Activated naive CD8-positive, alpha-beta T cell (primary cell): ENCODE measurements around the gene SSU72.
"Not testable (repeated sequence)": the region's sequence is repeated elsewhere in the genome, so short reads cannot be mapped to it uniquely, and the experiment has no call there.

Experiments
- H3K27ac Mint-ChIP-seq: one replicate; pipeline ENCODE4 v1.8.0; 2021; ENCODE audit warnings: mixed read lengths
- H3K27me3 Mint-ChIP-seq: one replicate; pipeline ENCODE4 v1.8.0; 2021; ENCODE audit warnings: mixed read lengths
- H3K36me3 Mint-ChIP-seq: one replicate; pipeline ENCODE4 v1.8.0; 2021; ENCODE audit warnings: mixed read lengths
- H3K4me1 Mint-ChIP-seq: one replicate; pipeline ENCODE4 v1.8.0; 2021; ENCODE audit warnings: low read depth, mixed read lengths
- H3K4me3 Mint-ChIP-seq: one replicate; pipeline ENCODE4 v1.8.0; 2021; ENCODE audit warnings: mild to moderate bottlenecking, mixed read lengths
- H3K9me3 Mint-ChIP-seq: one replicate; pipeline ENCODE4 v1.8.0; 2021; ENCODE audit warnings: low read depth, mixed read lengths

SSU72 gene

DNA sequence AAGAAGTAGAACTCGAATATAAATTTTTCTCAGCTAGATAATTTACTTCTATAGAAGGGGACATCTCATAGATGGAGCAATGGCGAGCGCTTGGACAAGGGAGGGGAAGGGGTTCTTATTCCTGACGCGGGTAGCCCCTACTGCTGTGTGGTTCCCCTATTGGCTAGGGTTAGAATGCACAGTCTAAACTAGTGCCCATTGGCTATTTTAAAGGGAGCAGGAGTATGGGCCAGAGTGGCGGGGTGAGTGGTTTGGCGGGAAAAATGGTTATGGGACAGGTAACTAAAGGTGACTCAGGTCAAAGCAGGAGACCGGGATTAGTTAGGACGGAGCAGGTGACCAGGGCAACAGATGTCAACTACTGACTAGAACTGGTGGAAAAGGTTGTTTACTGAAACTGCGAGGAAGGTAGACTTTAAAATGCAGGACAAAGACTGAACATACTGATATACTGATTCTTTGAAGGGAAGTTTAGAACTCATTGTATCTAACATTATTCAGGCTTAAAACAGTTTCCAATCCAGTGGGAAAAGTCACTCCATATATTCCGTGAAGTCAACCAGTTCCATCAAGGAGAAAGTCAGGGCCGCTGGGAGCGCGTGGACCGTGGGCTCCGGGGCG is 63.6 kb downstream of the SSU72 start:
- no peaks in the 10 kb centered on the region for H3K36me3 Mint-ChIP-seq
- no peaks in the 10 kb centered on the region for H3K9me3 Mint-ChIP-seq
- no peaks in the 10 kb centered on the region for H3K27me3 Mint-ChIP-seq
- peak overlapping the region; percentile 95 for H3K4me3 Mint-ChIP-seq
- H3K4me1 Mint-ChIP-seq: peaks cover 11% of the 10 kb centered on the region
- H3K27ac Mint-ChIP-seq: peak overlapping the region; percentile 87

DNA sequence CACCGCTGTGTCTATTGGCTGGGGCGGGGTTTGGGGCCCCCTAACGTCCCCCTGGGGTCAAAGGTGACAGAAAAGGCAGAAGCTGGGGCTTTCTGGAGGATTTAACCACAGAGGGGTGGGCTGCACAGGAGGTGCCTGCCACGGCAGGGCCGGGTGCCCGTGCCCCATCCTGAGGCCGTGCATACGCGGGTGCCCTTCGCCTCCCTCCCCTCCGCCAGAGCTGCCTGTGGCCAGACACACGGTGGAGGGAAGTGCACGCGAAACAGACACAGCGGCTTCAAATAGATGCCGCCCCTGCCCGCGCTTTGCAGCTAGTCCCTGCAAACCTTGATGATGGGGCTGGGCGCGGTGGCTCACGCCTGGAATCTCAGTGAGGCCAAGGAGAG is 65.2 kb downstream of the SSU72 start:
- H3K27me3 Mint-ChIP-seq, H3K9me3 Mint-ChIP-seq, H3K36me3 Mint-ChIP-seq, H3K27ac Mint-ChIP-seq, H3K4me3 Mint-ChIP-seq: not testable (repeated sequence)
- H3K4me1 Mint-ChIP-seq: peaks cover 20% of the 10 kb centered on the region

DNA sequence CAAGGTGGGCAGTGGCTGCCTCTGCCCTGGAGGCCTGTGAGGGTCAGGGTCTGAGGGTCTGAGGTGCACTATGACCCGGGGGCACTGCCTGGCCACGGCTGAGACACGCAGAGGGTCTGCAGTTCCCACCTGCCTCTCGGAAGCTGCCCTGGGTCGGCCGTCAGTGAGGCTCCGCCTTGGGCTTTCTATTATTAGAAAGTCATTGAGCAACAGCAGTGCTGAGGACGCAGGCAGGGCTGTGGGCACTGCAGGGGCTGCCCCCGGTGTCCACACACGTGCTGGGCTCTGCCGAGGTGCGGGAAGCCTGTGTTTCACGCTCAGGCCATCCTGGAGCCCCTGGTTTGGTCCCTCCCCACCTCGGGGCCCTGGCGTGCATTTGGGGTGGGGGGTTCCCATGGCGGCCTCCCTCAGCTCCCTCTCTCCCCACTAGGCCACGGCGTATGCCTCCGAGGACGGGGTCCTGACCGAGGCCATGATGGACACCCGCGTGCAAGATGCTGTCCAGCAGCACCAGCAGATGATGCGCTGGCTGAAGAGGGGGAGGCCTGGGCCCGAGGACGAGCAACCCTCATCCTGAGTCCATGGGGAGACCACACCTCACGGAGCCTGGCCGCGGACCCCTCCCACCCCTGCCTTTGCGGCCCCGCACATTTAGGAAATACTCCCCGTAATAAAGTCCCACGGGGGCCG is 65.7 kb downstream of the SSU72 start:
- H3K36me3 Mint-ChIP-seq, H3K9me3 Mint-ChIP-seq, H3K4me3 Mint-ChIP-seq, H3K27ac Mint-ChIP-seq, H3K27me3 Mint-ChIP-seq: not testable (repeated sequence)
- H3K4me1 Mint-ChIP-seq: peaks cover 20% of the 10 kb centered on the region

DNA sequence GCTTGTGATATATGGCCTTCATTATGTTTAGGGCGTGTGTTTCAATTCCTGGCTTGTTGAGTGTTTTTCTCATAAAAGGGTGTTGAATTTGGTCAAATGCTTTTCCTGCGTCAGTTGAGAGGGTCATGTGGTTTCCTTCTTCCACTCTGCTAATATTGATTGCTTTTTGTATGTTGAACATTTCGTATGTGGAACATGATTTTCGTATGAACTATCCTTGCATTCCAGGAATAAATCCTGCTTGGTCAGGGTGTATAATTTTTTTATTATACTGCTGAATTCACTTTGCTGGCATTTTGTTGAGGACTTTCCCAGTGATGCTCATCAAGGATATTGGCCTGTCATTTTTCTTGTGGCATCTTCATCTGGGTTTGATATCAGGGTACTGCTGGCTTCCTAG is 67.4 kb downstream of the SSU72 start:
- Mint-ChIP-seq H3K4me1 (peaks cover 18% of the 10 kb centered on the region), H3K27ac (no peak overlapping the region), H3K9me3 (no peaks in the 10 kb centered on the region), H3K27me3 (no peaks in the 10 kb centered on the region), H3K36me3 (no peaks in the 10 kb centered on the region), H3K4me3 (no peak overlapping the region)

DNA sequence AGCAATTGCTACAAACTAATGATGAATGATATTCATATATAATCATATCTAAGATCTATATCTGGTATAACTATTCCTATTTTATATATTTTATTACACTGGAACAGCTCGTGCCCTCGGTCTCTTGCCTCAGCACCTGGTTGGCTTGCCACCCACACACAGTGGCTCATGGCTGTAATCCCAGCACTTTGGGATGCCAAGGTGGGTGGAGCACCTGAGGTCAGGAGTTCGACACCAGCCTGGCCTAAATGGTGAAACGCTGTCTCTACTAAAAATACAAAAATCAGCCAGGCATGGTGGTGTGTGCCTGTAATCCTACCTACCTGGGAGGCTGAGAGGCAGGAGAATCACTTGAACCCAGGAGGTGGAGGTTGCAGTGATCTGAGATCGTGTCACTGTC is 68.9 kb downstream of the SSU72 start:
- not testable (repeated sequence) for H3K27me3 Mint-ChIP-seq, H3K9me3 Mint-ChIP-seq, H3K36me3 Mint-ChIP-seq
- Mint-ChIP-seq H3K27ac (peak overlapping the region; percentile 46), H3K4me3 (peak overlapping the region; percentile 84), H3K4me1 (peaks cover 13% of the 10 kb centered on the region)

DNA sequence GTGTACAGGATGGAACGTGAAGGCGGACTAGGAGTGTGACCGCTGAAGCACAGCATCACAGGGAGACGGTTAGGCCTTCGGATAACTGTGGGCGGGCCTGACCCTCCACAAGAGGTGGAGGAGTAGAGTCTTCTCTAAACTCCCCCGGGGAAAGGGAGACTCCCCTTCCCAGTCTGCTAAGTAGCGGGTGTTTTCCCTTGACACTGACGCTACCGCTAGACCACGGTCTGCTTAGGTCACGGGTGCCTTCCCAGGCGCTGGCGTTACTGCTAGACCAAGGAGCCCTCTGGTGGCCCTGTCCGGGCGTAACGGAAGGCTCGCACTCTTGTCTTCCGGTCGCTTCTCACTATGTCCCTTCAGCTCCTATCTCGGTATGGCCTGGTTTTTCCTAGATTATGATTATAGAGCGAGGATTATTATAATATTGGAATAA is 69.3 kb downstream of the SSU72 start:
- H3K4me3 Mint-ChIP-seq: peak overlapping the region; percentile 84
- peaks cover 12% of the 10 kb centered on the region for H3K4me1 Mint-ChIP-seq
- not testable (repeated sequence) for H3K36me3 Mint-ChIP-seq, H3K27me3 Mint-ChIP-seq, H3K9me3 Mint-ChIP-seq
- peak overlapping the region; percentile 84 for H3K27ac Mint-ChIP-seq

DNA sequence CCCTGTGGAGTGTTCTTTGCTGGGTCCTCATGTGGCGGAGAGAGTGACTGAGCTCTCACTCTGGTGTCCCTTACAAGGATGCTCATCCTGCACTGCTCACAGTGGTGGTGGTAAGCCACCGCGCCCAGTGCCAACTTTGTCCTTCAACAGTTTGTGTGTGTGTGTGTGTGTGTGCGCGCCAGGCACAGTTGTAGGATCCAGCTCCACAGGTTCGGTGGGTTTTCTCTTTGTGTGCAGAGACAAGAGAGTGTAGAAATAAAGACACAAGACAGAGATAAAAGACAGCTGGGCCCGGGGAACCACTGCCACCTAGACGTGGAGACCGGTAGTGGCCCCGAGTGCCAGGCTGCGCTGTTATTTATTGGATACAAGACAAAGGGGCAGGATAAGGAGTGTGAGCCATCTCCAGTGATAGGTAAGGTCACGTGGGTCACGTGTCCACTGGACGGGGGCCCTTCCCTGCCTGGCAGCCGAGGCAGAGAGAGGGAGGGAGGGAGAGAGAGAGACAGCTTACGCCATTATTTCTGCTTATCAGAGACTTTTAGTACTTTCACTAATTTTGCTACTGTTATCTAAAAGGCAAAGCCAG is 69.8 kb downstream of the SSU72 start:
- peak overlapping the region; percentile 84 for H3K4me3 Mint-ChIP-seq
- not testable (repeated sequence) for H3K27me3 Mint-ChIP-seq, H3K36me3 Mint-ChIP-seq, H3K9me3 Mint-ChIP-seq
- peak overlapping the region; percentile 84 for H3K27ac Mint-ChIP-seq
- peaks cover 12% of the 10 kb centered on the region for H3K4me1 Mint-ChIP-seq

DNA sequence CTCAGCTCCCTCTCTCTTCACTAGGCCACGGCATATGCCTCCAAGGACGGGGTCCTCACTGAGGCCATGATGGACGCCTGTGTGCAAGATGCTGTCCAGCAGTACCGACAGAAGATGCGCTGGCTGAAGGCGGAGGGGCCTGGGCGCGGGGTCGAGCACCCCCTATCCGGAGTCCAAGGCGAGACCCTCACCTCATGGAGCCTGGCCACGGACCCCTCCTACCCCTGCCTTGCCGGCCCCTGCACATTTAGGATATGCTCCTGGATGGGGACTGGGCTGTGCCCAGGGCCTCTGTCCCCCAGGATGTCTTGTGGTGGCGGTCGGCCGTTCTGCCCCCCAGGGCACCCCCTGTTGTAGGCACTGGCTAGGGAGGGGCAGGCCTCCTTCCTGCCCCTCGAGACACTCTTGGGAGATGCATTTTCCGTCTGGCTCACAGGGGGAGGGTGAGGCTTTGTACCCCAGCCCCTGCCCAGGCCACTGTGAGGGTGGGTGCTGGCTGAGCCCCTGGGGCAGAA is 79.1 kb downstream of the SSU72 start:
- H3K27me3 Mint-ChIP-seq, H3K36me3 Mint-ChIP-seq, H3K4me3 Mint-ChIP-seq, H3K9me3 Mint-ChIP-seq, H3K4me1 Mint-ChIP-seq, H3K27ac Mint-ChIP-seq: not testable (repeated sequence)

DNA sequence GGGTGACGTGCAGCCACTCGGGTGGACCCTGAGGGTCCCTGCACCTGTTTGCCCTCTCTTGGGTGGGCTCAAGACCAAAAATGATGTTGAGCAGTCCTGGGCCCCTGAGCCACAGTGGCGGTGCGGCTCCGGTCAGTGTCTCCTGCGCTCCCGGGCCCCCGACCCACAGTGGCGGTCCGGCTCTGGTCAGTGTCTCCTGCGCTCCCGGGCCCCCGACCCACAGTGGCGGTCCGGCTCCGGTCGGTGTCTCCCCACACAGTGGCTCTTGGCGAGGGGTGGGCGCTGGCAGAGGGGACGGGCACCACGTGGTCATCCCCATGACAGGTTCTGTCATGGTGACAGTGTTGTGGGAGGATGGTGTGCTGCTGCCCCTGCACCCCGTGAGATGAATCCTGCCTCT is 80.4 kb downstream of the SSU72 start:
- not testable (repeated sequence) for H3K27ac Mint-ChIP-seq, H3K4me3 Mint-ChIP-seq, H3K36me3 Mint-ChIP-seq, H3K4me1 Mint-ChIP-seq, H3K27me3 Mint-ChIP-seq, H3K9me3 Mint-ChIP-seq
